Urinary bladder (tissue), 2 donors: ENCODE data around the gene ANKRD55. TPM values are rescaled to one million over a fixed set of nuclear protein-coding genes. Genes with fewer than 3 reads are reported as not detected.

Experiments
- polyA plus RNA-seq: library from polyadenylated mRNA; stranded (reverse); fragments of 200-250 nt; gene quantifications from one replicate; pipeline ENCODE4 v1.2.3, GENCODE V29; 2013
- small RNA-seq: library from RNA; depleted of rRNA; stranded (forward); fragments of <200 nt; gene quantifications from one replicate; pipeline ENCODE3, GENCODE V24; 2014
- total RNA-seq: library from RNA; depleted of rRNA; stranded (reverse); fragments of >200 nt; gene quantifications from one replicate; pipeline ENCODE4 v1.2.3, GENCODE V29; 2014
- donor health status: healthy.

Gene ANKRD55
- total and polyA plus RNA-seq, 2 donors, result 0.05 TPM; not detected in 1

Small RNAs within 50 kb of the gene (small RNA-seq; reads per million reads assigned to genes)
- gene RNA5SP184 (not detected), gene RNA5SP185 (not detected), gene RNU6-299P (not detected)

Other genes with a start within 250 kb of the ANKRD55 start
- gene IL6ST, start 238.4 kb downstream of the ANKRD55 start, total RNA-seq, result 457 TPM
- 75.9 TPM for gene IL6ST, start 238.4 kb downstream of the ANKRD55 start, polyA plus RNA-seq